Neutrophil (primary cell): ENCODE data around the gene SELP.

Source experiments
- H3K27ac ChIP-seq: fragments of 200-600 bp; sonication (generic); 2 replicates; pipeline ENCODE4 v1.5.1; 2016; ENCODE audit warnings: mild to moderate bottlenecking, moderate library complexity
- H3K27me3 ChIP-seq: fragments of 200-600 bp; sonication (generic); 2 replicates; pipeline ENCODE4 v1.6.0; 2016; ENCODE audit warnings: mild to moderate bottlenecking
- H3K36me3 ChIP-seq: fragments of 200-600 bp; sonication (generic); 2 replicates; pipeline ENCODE4 v1.5.1; 2017
- H3K4me1 ChIP-seq, 2 experiments: fragments of 200-600 bp in 1 of 2; sonication (generic) in 1 of 2; 1 replicate in 1 of 2; 2 replicates in 1 of 2; pipeline versions ENCODE4 v1.5.1 to v1.6.1; 2013 to 2016; ENCODE audit warnings: low read depth in 1 of 2, low read length in 1 of 2, mild to moderate bottlenecking in 1 of 2, moderate library complexity in 1 of 2; ENCODE audit not compliant: control insufficient read depth in 1 of 2, insufficient read depth in 1 of 2
- H3K4me3 ChIP-seq, 2 experiments: fragments of 200-600 bp in 1 of 2; sonication (generic) in 1 of 2; 1 replicate in 1 of 2; 2 replicates in 1 of 2; pipeline ENCODE4 v1.5.1; 2013 to 2016; ENCODE audit warnings: low read depth in 1 of 2, low read length in 1 of 2, mild to moderate bottlenecking in 1 of 2, moderate library complexity in 1 of 2
- H3K9me3 ChIP-seq: fragments of 200-600 bp; sonication (generic); 2 replicates; pipeline ENCODE4 v1.5.1; 2016
- TF ChIP-seq, protein P1 (sequence below): fragments of 200-600 bp; sonication (generic); IDR thresholded peaks from 2 replicates; pipeline ENCODE4 v1.5.1; 2016; ENCODE audit warnings: antibody characterized with exemption

The SELP gene

DNA sequence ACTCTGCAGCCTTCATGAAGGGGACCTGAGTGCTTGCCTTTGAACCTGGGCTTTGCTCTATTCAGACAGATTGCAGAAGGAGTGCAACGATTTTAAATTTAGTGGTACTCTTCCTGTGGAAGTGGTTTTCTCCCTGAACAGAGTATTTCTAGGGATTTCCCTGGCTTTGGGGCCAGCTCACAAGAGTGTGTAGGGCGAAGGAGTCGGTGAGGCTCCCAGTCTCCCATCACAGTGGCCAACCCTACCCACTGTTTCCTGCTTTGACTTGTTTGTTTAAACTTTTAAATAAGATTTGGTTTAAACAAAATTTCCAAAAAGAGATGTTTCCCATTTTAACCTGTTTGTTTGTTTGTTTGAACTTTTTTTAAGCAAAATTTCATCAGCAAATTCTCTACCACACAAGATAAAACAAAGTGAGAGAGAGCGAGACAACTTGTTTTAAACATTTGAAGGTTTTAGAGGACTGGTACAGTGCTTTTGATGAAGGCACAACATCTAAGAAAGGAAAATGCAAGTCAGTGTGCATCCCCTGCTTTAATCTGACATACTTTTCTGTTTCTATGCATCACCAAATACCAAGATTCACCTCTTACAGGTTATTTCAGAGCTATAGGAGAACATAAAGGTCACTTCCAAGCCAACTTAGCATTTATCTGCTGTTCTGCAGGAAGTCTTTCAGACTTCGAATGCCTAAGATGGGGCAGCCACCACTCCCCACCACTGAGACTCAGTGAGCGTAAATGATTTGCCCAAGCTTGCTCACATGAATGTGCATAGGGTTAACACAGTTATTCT lies 6.6 kb downstream of the SELP start:
- H3K27ac ChIP-seq, result no peak overlapping the region
- H3K27me3 ChIP-seq, result no peaks in the 10 kb centered on the region
- no peaks in the 10 kb centered on the region for H3K36me3 ChIP-seq
- H3K4me3 ChIP-seq, result no peak overlapping the region
- H3K9me3 ChIP-seq, result no peaks in the 10 kb centered on the region
- peaks cover 10 to 16% of the 10 kb centered on the region in 2 experiments for H3K4me1 ChIP-seq
- TF ChIP-seq, protein P1, sequence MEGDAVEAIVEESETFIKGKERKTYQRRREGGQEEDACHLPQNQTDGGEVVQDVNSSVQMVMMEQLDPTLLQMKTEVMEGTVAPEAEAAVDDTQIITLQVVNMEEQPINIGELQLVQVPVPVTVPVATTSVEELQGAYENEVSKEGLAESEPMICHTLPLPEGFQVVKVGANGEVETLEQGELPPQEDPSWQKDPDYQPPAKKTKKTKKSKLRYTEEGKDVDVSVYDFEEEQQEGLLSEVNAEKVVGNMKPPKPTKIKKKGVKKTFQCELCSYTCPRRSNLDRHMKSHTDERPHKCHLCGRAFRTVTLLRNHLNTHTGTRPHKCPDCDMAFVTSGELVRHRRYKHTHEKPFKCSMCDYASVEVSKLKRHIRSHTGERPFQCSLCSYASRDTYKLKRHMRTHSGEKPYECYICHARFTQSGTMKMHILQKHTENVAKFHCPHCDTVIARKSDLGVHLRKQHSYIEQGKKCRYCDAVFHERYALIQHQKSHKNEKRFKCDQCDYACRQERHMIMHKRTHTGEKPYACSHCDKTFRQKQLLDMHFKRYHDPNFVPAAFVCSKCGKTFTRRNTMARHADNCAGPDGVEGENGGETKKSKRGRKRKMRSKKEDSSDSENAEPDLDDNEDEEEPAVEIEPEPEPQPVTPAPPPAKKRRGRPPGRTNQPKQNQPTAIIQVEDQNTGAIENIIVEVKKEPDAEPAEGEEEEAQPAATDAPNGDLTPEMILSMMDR, result no peak

DNA sequence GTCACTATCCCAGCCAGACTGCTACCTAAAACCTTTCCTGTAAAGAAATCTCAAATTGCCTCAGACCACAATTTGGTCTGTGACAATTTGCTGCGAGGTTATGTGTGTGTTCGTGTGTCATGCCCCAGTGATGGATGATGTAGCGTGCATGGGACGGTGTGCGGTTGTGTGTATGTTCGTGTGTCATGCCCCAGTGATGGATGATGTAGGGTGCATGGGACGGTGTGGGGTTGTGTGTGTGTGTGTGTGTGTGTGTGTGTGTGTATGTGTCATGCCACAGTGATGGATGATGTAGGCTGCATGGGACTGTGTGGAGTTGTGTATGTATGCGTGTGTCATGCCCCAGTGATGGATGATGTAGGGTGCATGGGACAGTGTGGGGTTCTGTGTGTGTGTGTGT lies 9.4 kb downstream of the SELP start:
- Histone ChIP-seq H3K4me3 (no peak overlapping the region), H3K36me3 (no peaks in the 10 kb centered on the region), H3K4me1 (peaks cover 10 to 19% of the 10 kb centered on the region in 2 experiments), H3K27ac (no peak overlapping the region), H3K27me3 (no peaks in the 10 kb centered on the region), H3K9me3 (no peaks in the 10 kb centered on the region)
- TF ChIP-seq, protein P1, result no peak

DNA sequence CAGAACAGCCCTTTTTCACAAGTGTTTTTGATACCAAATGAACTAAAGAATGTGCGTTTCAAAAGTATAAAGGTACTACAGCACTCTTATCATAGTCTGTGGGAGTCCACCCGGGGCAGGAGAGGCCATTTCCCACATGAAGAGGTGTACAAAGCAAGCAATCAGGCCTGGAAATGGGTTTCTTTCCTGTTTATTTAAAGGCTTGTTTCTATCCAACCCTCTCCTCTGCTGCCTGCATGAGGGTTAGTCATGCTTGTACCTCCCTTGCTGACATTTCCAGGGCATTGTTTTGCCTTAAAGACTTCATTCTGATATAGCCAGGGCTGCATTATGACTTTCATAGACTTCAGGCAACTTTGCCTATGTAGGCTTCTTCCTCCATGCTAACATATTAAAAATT lies 11.6 kb downstream of the SELP start:
- H3K36me3 ChIP-seq, result no peaks in the 10 kb centered on the region

DNA sequence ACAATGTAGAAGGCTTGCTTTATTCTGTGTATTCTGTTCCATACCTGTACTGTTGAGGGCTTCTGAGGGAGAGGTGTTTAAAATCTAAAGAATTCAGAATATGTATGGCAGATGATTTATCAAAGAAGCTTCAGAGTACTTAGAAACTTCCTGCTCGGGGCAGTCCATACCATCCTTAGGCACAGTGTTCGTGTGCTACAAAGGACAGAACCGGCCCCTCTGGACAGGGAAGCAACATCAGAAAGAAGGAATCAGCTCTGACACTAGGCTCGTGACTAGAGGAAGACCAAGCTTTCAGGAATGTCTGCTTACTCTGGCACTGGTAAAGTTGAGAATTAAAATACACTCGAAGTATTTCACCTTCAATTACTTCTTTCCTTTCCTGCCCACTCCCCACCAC lies 14.1 kb downstream of the SELP start:
- Histone ChIP-seq H3K9me3 (no peaks in the 10 kb centered on the region), H3K36me3 (no peaks in the 10 kb centered on the region), H3K27ac (no peak overlapping the region), H3K4me1 (peaks cover 33 to 52% of the 10 kb centered on the region in 2 experiments), H3K27me3 (no peaks in the 10 kb centered on the region), H3K4me3 (no peak overlapping the region)
- TF ChIP-seq, protein P1, result no peak

More for the DNA sequence above, 11.6 kb downstream of the SELP start:
- H3K4me3 ChIP-seq, result no peak overlapping the region
- TF ChIP-seq, protein P1, result no peak
- no peaks in the 10 kb centered on the region for H3K9me3 ChIP-seq
- no peak overlapping the region for H3K27ac ChIP-seq
- peaks cover 9 to 26% of the 10 kb centered on the region in 2 experiments for H3K4me1 ChIP-seq
- no peaks in the 10 kb centered on the region for H3K27me3 ChIP-seq

DNA sequence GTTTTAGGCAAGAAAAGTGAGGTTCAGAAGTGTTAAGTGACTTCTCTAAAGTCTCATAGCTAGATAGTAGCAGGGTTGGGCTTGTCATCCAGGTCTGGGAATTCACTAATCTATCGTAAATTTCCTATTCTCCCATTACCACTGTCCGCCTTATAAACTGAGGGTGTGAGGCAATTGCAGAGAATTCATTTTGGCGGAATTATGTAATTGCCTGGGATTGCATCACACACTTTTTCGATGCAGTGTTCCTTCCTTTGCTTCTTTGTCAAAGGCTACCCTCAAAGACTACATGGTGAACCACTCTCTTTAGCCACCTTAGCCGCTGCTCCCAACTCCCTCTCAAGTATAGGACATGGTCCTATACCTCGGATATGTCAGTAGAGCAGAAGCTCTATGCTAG lies 19.1 kb downstream of the SELP start:
- Histone ChIP-seq H3K4me1 (peaks cover 82 to 97% of the 10 kb centered on the region in 2 experiments), H3K4me3 (peak overlapping the region in 1 of 2 experiments; percentile 3), H3K9me3 (no peaks in the 10 kb centered on the region), H3K36me3 (no peaks in the 10 kb centered on the region), H3K27ac (peak overlapping the region; percentile 35), H3K27me3 (no peaks in the 10 kb centered on the region)
- TF ChIP-seq, protein P1, result no peak
